DMS53 treated with DMSO at 0.1 percent for 48 hours (cell line): ENCODE measurements around the gene KRT78.
"Not testable (repeated sequence)": the region's sequence is repeated elsewhere in the genome, so short reads cannot be mapped to it uniquely, and the experiment has no call there.

ENCODE experiments used
- DNase-seq: peaks from one replicate; lab custom pipeline; 2025; ENCODE audit not compliant: unreplicated experiment; lab: John Stamatoyannopoulos, UW

The KRT78 gene

GRCh38 chr12:52798671-52799504, 49.9 kb downstream of the KRT78 start:
- no peak for DNase-seq

DNA sequence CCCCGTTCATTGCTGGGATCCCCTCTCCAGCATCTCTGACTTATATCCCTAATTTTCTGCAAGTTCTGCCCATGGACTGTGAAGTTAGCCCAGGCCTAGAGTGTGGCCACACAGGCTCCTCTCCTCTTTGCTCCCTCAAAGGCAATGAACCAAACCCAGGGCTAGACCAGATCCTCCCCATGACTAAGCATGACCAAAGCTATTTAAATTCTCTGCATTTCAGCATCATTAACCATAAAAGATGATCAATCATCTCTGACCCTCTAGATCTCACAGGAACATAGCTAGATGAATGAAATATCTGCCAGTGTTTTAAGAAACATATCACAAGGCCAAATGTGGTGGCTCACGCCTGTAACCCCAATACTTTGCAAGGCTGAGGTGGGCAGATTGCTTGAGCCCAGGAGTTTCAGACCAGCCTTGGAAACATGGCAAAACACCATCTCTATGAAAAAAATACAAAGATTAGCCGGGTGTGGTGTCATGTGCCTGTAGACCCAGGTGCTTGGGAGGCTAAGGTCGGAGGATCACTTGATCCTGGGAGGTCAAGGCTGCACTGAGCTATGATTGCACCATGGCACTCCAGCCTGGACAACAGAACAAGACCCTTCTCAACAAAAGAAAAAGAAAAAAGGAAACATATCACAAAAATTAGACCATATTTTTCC, 50.7 kb downstream of the KRT78 start:
- no peak for DNase-seq

DNA sequence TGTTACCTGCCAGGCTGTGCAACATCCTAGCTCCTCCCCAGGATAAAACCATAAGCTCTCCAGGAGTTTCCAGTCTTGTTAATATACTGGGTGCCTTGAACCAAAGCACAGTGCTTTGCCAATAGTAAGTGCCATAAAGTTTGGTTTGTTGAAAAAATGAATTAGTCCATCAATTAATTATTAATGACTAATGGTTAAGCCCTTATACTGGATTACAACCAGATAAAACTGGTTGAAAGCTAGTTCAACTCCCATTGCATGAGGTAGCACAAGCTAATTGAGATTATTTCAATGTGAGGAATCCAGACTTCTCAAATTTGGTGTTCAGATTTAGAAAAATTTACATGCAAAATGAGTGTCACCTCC, 51.3 kb downstream of the KRT78 start:
- DNase-seq, result no peak

GRCh38 chr12:52796839-52797528, 51.8 kb downstream of the KRT78 start:
- no peak for DNase-seq

GRCh38 chr12:52796429-52796794, 52.4 kb downstream of the KRT78 start:
- DNase-seq, result no peak

GRCh38 chr12:52795694-52796428, 52.9 kb downstream of the KRT78 start, which contains the start of gene KRT3:
Gene KRT3, minus strand, starts transcription at chr12:52796117. Its CDS starts 75 bp downstream, at chr12:52796042.
- no peak for DNase-seq

GRCh38 chr12:52795332-52795674, 53.5 kb downstream of the KRT78 start:
- DNase-seq, result not testable (repeated sequence)

DNA sequence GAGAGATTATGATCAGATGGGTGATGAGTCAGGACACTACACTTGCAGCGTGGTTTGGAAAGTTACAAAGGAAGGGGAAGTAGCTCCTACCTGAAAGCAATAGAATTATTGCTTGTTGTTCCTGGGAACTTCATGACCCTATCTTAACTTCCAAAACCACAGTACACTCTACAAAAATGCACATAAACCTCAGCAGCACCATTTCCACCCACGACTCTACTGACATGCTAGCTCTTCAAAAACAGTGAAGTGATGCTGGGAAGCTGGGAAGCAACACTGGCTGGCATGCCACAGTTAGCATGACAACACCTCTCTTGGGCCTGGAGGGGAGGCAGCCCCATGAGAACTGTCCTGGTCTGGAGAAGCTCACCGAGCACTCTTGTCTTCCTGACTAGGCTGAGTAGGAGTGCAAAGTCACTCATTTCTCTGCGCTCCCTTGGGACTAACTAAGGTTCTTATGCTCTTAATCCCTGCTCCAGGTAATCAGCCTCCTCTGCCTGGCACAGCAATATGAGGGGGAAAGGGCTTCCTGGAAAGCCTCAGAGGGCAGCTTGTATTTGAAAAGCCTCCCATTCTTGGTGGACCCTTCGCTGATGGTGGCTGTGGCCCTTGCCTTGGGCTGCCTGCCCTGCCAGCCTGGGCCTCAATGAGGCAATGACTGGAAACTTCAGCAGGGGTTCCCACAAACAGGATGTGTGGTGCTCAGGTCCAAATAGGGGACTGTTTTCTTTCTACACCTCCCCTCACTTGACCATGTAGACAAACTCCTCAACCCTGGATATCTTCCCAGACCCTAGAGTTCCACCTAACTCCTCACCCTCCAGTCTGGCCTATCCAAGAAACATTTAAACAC, 54.1 kb downstream of the KRT78 start:
- no peak for DNase-seq

DNA sequence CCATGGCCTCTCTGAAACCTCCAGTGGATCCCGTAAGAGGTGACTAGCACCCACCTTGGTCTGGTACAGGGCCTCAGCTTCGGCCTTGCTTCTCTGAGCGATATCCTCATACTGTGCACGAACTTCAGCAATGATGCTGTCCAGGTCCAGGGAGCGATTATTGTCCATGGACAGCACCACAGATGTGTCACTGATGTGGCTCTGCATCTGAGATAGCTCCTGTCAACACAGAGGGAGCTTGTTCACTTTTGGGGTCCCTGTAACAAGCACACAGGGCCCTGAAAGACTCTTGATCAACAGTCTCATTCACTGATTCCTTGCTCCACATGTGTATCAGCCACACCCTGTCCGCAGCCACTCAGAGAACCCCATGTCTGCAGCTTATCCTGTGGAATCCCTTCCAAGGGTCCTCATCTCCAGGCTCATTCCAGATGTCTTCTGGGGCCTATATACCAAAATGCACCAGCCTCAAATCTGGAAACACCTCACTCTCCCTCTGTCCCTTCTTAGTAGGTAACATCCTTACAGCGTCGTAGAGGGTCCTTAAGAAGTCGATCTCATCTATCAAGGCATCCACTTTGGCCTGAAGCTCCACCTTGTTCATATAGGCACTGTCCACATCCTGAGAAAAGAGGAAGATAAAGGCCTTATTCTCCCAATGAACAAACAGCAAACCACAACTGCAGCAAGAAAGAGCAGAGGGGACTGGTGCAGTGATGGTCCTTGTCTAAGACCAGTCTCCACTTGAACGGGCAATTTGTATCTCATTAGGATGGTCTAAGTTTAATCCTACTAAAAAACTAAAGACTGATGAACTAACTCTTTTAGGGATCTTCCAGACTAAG, 56.4 kb downstream of the KRT78 start:
- no peak for DNase-seq

- DNase-seq, result no peak
These were observed 57.3 kb downstream of the KRT78 start for GRCh38 chr12:52791271-52792184.

- no peak for DNase-seq
These were observed 58.1 kb downstream of the KRT78 start for GRCh38 chr12:52790427-52791270.

DNA sequence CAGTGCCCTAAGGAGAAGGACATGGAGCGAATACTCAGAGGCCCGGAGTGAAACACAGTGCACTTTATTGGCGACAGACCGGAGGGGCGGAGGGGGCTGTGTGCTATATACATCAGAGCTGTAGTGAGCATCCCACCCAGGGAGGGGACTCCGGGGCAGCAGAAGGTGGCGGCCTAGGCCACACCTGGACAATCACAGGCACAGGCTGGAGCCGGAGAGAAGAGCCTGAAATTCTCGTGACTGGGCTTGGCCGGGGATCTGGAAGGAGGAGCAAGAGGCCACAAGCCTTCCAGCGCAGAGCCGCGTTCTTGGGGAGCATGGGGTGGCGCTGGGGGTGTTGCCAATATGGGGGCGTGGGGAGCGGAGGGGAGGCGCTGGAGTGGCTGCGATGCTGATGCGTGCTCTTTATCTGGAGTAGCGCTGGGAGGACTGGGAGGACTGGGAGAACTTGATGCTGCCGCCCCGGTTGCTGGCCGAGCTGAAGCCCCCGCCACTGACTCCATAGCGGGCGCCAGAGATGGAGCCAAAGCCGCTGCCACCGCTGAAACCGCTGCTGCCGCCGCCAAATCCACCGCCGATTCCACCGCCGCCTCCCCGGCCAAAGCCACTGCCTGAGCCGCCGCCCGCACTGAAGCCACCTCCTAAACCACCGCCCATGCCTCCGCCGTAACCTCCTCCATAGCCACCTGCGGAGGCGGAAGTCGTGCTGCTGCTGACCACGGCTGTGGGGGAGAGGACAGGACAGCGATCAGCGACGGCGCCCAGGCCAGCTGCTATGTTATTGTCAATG, 59.0 kb downstream of the KRT78 start:
- DNase-seq, result no peak

DNA sequence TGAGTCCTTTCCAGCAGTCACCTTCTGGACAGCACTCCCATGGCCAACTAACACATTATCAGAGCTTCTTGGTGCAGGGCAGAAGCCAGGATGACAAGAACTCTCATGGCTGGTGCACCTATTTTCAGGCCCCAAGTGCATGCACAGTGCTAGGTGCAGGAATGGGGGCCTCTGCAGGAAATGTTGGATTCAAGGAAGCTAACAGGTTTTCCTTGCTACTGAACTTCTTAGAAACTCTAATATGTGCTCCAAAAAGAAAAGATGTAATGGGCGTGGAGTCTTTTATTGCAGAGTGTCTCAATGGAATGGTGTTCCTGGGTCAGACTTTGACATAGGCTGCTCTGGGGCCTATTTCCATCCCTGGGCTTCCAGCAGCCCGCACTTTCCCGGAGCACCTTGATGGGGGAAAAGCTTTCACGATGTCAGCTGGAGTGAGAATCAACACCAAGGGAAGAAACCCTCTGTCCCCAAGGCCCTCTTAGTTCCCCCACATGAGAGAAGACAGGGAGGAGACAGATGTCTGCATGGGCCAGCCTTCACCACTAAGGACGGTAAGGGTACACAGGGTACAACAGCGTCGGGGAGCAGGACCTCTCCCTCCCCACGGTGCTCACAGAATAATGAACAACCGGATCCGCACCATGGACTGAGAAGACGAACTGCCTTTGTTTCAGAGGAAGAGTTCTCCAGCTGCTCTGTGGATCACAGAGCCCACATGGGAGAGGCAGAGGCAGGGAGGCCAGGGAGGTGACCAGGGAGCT, 59.7 kb downstream of the KRT78 start:
- no peak for DNase-seq

DNA sequence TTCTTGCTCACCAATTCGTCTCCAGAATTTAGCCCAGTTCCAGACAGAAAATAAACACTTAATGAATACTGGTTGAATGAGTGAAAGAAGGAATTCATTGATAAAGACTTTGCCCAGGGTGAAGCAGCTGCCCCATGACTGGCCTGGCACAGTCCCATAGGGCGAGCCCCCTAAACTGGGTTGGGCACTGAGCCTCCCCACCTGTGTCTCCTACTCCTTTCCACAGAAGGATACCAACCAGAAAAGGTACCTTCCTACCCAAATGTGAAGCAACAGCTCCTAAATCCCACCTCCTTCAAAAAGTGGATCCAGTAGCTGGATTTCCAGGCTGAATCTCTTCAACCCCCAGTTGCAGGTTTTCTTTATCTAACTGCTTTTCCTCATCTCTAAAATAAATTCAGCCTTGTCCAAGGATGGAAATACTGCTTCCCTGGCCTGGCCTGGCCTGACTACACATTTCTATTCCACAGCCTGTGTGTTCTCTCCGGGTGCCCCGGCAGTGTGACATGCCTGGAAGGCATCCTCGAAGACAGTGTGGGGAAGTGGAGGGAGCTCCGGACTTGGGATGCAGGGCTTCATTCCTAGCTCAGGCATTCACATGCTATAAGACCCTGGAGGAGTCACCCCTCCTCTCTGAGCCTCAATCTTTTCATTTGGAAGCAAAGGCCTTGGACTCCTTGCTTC, 60.5 kb downstream of the KRT78 start:
- DNase-seq, result no peak
